ENCODE data around the gene COLEC11. TPM values are rescaled to one million over a fixed set of nuclear protein-coding genes. Genes with fewer than 3 reads are reported as not detected.

The COLEC11 gene
- total and polyA plus RNA-seq, 2 experiments from 2014 or later, result 1.3 to 1.5 TPM

GRCh38 chr2:3689998-3690748, 95.3 kb downstream of the COLEC11 start (continued):
- TF ChIP-seq CTCF (conservative IDR thresholded peaks at IDR 0.05; ENCODE audit: low read depth in 2 of 2) (no peak), REST (IDR thresholded peaks at IDR 0.05; ENCODE audit: unreplicated experiment) (no peak), CREB1 (CRISPR knock-in tag; IDR thresholded peaks at IDR 0.05; ENCODE audit: low read depth) (no peak), POLR2AphosphoS5 (IDR thresholded peaks at IDR 0.05; ENCODE audit: low read depth) (no peak), NANOG (IDR thresholded peaks at IDR 0.05; ENCODE audit: borderline replicate concordance) (no peak), EZH2phosphoT487 (IDR thresholded peaks at IDR 0.05; ENCODE audit: unreplicated experiment) (no peak)

- Histone ChIP-seq H3K4me2 (no peak overlapping the region), H3K36me3 (ENCODE audit: insufficient read depth) (no peaks in the 10 kb centered on the region)
Observed at GRCh38 chr2:3692375-3692774, 97.5 kb downstream of the COLEC11 start.

More at GRCh38 chr2:3692375-3692774, 97.5 kb downstream of the COLEC11 start:
- Mint-ChIP-seq H3K4me1 (no peaks in the 10 kb centered on the region), H3K4me3 (no peak overlapping the region), H3K36me3 (ENCODE audit: low read depth) (peaks cover 8% of the 10 kb centered on the region; the same call in 2 of the 3 replicates), H3K9me3 (peaks cover 73% of the 10 kb centered on the region), H3K27me3 (ENCODE audit: insufficient read depth, low read depth, poor library complexity) (no peaks in the 10 kb centered on the region), H3K27ac (no peak overlapping the region)
- no peaks in the 10 kb centered on the region for H3K4me1 ChIP-seq (ENCODE audit: insufficient read depth)
- ATAC-seq, result peak; percentile 70
- no peaks in the 10 kb centered on the region for H4K20me1 ChIP-seq (replicated peaks; ENCODE audit: insufficient read depth)
- H3F3A ChIP-seq (replicated peaks; ENCODE audit: low read depth), result no peaks in the 10 kb centered on the region
- TF ChIP-seq ZNF114 (CRISPR knock-in tag; IDR thresholded peaks at IDR 0.05) (no peak), REST (IDR thresholded peaks at IDR 0.05; ENCODE audit: unreplicated experiment) (no peak), CTCF (conservative IDR thresholded peaks at IDR 0.05; ENCODE audit: low read depth in 2 of 2) (peak; percentile 73 to 75), EZH2phosphoT487 (IDR thresholded peaks at IDR 0.05; ENCODE audit: unreplicated experiment) (no peak), EZH2 (IDR thresholded peaks at IDR 0.05; ENCODE audit: low read depth, unreplicated experiment) (no peak), STAT1 (IDR thresholded peaks at IDR 0.05; ENCODE audit: unreplicated experiment) (no peak), ETS1 (IDR thresholded peaks at IDR 0.05) (no peak)
- H3K79me2 ChIP-seq (replicated peaks; ENCODE audit: insufficient read depth), result no peaks in the 10 kb centered on the region
- 0 out of 2 replicates have a peak, but pooled peaks cover 3% of the 10 kb centered on the region for H3K9me2 ChIP-seq (ENCODE audit: insufficient read depth)
- H3K4me3 ChIP-seq, result no peak overlapping the region
- no peak overlapping the region for H3K27ac ChIP-seq (ENCODE audit: low read depth)
- DNase-seq (ENCODE audit: low spot score), result peak; percentile 63
- no peak overlapping the region for H2AFZ ChIP-seq
- H3K27me3 ChIP-seq (ENCODE audit: insufficient read depth), result no peaks in the 10 kb centered on the region

Data from GM23338 (cell line).